Left forelimb (tissue), 1 donor: ENCODE data around the gene TNFAIP2.

Source experiments
- DNase-seq: peaks from one replicate; pipeline ENCODE4 v3.0.0-alpha.2; 2018; ENCODE audit warnings: low spot score

TNFAIP2 gene

DNA sequence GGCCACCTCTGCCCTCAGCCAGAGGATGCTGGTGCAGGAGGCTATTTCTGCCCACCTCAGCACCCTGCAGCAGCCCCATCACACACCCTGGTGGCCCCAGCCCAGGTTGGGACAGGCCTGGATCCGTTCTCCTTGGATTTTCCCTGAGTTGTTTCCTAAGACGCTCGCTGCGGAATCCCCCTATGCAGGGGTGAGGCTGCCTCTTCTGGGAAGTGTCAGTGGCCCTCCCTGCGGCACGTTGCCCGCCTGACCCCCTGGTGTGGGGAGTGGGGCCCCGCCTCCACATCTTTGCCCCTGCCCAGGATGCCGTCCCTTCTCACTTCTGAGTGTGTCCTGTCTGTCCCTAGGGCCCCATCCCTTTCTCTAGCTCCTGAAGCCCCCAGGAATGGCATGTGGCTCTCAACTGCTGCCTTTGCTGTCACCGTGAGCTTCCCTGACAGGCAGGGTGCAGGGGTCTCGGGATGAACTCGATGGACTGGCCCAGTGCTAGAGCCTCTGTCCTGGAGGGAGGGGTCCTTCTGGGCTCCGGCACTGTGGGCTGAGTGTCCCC is 29.3 kb upstream of the TNFAIP2 start:
- DNase-seq = no peak

DNA sequence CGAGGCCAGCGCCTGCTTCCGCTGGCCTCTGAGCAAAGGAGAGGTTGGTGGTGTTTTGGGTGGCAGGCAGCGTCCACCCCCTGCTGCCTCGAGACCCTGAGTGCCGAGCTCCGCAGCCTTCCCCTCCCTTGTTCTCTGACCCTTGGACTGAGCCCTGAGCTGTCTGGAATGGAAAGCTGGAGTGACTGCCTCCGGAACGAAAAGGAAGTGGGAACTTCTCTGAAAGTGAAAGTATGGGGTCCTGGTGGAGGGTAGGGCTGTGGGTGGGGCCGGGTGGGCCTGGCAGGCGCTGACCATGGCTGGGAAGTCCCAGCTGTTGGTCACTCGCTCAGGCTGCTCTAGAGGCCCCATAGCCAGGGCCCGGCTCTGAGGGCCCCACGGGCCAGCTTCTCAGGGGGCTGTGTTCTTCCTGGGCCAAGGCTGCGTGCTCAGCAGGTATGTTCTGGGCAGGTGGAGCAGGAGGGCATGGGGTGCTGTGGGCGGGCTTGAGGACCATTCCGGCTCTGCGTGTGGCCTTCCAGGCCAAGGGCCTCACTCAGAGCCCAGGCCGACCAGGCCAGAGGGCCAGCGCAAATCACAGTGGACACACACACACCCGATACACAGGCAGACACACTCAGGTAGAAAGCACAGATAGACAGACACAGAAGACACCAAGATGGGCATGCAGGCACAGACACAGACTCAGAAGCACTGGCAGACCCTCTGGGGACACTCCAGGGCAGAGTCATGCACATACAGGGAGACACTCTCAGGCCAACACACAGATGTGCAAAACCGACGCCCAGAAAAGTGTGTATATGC is 28.7 kb upstream of the TNFAIP2 start, which contains the start of gene EXOC3L4:
EXOC3L4 (plus strand) TSS at position 320 of the 804 bp plus-strand sequence. CDS start 5,495 bp downstream, outside the sequence.
- DNase-seq = no peak

DNA sequence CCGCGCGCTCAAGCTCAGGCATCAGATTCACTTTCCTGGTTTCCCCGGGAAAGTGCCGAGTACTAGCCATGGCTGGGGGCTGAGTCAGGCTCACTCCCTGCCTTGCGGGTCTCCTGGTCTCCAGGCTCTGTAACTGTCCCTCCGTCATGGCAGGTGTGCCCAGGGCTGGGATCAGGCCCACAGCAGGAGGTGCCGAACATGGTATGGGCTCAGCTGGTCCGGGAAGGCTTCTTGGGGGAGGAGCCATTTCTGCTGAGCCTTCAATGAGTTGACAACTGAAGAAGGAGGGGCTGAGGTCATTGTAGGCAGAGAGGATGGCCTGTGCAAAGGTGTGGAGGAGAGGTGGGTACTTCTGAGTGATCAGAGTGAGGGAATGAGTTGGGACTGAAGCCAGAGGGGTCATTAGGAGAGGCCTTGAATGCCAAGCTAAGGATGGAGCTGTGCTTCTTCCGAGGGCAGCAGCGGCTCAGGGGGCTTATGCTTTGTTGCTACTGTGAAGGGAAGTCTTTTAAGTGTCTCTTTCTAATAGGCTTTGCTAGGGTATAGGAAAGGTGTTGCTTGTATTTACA is 28.0 kb upstream of the TNFAIP2 start:
- DNase-seq = no peak

DNA sequence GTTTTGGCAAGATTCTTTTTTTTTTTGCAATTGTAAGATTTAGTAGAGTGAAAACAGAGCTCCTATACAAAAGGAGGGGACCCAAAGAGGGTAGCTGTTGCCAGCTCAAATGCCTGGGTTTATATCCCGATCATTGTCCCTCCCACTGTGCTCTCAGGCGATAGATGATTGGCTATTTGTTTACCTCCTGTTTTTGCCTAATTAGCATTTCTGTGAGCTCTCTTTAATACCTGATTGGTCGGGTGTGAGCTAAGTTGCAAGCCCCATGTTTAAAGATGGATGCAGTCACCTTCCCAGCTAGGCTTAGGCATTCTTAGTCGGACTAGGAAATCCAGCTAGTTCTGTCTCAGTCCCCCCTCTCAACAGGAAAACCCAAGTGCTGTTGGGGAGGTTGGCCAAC is 26.9 kb upstream of the TNFAIP2 start:
- DNase-seq = no peak

DNA sequence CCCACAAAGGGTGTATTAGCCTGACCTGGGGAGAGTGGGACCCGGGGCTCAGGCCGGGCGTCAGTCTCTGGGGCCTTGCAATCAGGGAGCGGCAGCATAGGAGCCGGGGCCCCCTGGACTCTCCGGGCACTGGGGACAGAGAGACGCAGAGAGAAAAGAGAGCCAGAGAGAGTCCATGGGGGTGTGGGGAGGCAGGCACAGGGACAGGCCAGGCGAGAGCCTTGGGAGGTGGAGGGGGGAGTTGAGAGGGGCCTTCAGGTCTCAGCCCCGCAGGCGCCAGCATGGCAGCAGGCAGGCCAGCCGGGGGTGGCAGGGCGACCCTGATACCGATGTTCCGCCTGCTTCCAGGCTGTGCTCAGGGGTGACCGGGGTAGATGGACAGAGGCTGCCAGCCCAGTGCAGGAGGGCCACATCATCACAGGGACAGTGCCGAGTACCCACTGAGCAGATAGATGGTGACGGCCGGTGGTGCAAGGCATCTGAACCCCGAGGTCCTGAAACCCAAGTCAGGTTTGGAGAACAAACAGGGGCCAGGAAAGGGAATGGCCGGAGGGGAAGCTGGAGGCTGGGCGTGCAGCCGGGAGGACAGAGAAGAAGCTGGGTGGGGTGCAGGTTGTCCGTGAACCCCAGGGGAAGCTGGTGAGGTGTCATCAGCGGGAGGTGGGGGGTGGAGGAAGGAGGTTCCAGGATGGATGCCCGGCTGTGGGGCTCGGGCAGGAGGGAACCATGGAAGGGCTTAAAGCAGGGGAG is 25.8 kb upstream of the TNFAIP2 start:
- DNase-seq = no peak

DNA sequence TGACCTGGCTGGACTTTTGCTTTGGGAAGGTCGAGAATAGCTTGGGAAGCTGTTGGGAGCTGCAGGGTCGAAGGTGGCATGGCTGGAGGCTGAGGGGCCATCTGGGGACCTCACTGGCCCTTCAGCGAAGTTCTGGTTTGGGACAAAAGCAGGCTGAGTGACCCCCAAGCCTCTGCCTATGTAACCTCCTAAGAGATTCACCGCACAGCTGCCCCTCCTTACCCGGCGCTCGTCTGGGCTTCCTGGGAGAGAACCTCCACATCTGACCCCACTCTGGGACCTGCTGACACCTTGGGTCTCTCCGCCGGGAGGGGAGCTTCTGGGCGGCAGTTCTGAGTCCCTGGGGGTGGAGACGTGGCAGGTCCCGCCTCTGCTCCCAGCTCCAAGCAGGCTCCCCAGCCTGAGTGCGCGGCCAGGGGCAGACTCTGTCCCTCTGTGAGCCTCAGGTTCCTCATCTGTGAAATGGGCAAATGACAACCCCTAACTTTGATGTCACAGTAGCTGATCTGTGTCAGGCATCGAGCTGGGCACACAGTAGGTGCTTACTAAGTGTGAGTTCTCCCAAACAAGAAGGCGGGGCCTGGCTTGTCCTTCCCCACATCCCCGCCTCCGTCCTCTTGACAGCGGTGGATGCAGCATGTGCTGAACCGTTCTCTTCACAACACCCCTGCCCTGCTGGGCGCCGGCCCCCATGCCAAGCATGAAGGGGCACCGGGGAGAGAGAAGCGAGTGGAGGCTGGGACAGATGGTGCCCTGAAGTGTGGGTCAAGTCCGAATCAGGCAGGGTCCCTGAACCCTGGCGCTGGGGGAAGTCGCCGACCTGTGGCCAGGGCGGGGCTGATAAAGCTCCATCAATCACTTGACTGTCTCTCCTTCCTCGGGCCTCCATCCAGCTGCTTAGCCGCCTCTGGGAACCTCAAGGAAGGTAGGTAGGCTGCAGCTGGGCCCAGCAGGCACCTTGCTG is 25.0 kb upstream of the TNFAIP2 start:
- no peak for DNase-seq

DNA sequence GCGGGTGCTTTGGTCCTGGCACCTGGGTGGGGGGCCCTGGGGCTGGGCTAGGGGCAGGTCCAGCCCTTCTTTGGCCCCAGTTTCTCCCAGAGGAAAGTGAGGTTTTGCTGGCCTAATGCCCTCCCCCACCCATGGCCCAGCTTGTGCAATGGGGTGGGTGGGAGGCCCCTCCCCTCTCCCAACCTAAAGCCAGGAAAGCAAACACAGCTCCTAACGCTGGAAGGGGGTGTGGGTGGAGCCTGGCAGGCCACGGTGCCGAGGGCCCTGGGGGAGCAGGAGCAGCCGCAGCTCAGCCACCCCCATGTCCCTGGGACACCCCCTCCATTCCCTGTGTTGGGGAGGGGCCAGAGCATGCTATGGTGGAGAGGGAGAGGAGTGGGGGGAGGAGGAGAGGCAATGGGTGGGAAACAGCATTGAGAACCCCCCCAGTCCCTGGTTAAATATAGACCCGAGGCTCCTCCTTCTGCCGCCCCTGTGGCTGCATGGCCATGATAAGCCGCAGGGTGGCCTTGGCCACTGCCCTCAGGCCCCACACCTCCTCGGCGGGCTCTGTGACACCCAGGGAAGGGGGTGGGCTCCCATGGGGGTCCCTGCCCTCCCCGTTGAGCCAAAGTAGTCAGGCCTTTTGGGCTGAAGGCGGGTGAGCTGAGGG is 24.1 kb upstream of the TNFAIP2 start:
- DNase-seq = no peak

DNA sequence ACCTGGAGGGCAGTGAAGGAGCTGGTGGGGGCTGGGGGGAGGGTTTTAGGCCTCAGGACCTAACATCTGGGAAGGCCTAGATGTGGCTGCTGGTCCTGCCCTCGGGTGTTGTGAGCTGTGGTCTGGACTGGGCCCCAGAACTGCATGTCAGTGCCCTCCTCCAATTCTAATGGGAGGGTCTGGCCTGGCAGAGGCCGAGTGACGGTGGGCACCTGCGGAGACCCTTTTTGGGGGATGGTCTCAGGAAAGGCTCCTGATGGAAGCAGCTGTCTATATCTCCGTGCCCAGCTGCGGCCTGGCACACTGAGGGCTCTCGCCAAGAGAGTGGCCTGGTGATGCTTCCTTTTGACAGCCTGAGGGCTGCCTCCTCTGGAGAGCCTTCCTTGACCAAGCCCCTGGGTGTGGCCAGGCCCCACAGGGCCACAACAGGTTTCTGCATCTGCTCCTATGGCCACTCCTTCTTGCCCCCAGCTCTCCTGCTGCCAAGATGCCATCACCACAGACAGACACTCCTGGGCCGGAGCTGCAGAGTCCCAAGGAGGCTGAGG is 23.5 kb upstream of the TNFAIP2 start:
- DNase-seq = no peak

DNA sequence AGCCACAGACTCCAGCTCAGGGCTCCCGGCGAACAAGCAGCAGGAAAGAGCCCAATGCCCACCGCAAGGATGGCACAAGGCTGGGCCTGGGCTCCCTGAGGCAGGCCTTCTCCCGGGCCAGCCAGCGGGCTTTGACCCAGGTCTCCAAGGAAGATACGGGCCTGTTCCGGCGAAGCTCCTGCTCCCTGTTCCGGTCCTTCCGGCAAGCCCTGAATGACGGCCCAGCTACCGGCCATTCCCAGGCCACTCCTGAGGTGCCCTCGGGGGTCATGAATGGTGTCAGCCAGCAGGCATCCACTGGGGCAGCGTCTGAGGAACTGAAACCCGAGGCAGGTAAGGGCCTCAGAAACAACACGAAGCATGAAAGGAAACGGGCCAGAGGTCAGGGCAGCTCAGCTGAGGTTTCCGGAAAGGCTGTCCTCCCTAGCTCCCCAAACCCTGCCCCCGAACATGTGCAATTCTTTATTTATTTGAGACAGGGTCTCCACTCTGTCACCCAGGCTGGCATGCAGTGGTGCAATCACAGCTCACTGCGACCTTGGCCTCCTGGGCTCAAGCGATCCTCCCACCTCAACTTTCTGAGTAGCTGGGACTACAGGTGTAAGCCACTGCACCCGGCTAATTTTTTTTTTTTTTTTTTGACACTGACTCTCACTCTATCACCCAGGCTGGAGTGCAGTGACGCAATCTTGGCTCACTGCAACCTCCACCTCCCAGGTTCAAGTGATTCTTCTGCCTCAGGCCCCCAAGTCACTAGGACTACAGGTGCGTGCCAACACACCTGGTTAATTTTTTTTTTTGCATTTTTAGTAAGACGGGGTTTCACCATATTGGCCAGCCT is 22.8 kb upstream of the TNFAIP2 start:
- no peak for DNase-seq

DNA sequence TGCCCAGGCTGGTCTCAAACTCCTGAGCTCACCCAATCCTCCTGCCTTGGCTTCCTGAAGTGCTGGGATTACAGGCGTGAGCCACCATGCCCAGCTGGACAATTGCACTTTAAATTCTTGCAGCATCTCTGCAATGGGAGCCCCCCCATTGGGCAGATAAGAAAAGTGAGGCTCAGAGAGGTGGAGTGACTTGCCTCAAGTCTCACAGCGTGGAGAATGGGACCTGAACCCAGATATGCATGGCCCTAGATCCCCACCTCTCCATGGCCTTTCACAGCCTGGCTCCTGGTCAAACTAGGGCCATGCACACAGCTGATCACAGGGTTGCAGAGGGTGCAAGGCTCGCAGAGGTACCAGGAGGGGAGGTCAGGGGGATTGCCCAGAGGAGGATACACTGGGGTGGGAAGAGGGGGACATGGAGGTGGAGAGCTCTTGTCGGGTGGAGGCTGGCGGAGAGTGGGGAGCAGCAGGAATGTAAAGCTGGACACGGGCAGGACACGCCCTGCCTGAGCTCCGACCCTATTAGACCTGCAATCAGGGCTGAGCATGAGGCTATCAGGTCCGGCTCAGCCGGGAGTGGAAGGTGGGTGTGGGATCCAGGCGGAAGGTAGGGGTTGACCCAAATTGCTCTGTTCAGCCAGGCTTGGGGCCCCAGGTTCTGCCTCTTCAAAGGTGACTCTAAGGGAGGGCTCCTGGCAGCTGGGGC is 21.9 kb upstream of the TNFAIP2 start:
- no peak for DNase-seq

DNA sequence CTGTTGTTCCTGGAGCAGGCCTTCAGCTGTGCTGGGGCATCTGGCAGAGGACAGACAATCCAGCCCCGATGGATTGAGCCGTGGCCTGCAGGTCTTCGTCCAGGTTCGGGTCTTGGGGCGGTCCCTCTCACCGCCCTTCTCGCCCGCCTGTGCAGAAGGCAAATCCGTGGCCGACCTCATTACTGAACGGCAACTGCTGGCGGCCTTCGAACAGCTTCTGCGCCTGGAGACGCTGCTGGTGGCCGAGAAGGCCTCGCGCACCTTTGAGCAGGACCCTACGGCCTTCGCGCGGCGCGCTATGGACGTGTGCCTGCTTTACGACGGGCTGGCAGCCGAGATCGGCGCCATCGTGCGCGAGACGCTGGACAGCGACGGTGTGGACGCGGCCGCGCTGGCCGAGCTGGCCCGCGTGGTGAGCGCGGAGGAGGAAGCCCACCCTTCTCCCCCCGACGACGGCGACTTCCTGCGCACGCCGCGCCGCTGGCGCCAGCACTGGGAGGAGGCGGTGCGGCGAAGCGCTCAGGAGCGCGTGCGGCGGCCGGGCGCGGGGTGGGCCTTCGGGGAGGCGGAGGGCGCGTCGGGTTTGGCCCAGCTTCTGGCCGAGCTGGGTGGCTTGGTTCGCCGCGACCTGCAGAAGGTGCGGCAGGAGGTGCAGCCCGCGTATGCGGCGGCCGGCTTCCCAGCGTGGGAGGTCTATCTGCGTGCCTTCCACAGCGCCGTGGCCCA is 21.1 kb upstream of the TNFAIP2 start:
- DNase-seq = no peak

DNA sequence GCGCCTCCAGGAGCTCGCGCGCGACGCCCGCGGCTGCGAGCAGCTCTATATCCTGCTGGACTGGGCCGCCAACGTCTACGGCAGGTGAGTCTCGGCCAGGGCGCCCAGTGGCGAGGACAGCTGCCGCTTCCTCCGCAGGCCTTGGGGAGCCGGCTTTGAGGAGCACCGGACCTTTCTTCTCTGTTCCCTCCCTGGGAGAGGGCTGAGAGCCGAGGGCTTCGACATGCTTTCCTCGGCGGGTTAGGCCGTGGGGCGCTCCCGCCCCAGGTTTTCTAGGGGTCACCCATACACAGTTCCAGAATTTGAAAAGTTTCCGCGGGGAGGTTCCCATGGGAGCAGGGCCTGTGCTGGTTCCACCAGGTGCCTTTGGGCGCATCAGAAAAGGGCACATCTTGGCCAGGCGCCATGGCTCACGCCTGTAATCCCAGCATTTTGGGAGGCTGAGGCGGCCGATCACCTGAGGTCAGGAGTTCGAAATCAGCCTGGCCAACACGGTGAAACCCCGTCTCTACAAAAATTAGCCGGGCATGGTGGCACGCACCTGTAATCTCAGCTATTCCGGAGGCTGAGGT is 20.5 kb upstream of the TNFAIP2 start:
- DNase-seq = no peak

DNA sequence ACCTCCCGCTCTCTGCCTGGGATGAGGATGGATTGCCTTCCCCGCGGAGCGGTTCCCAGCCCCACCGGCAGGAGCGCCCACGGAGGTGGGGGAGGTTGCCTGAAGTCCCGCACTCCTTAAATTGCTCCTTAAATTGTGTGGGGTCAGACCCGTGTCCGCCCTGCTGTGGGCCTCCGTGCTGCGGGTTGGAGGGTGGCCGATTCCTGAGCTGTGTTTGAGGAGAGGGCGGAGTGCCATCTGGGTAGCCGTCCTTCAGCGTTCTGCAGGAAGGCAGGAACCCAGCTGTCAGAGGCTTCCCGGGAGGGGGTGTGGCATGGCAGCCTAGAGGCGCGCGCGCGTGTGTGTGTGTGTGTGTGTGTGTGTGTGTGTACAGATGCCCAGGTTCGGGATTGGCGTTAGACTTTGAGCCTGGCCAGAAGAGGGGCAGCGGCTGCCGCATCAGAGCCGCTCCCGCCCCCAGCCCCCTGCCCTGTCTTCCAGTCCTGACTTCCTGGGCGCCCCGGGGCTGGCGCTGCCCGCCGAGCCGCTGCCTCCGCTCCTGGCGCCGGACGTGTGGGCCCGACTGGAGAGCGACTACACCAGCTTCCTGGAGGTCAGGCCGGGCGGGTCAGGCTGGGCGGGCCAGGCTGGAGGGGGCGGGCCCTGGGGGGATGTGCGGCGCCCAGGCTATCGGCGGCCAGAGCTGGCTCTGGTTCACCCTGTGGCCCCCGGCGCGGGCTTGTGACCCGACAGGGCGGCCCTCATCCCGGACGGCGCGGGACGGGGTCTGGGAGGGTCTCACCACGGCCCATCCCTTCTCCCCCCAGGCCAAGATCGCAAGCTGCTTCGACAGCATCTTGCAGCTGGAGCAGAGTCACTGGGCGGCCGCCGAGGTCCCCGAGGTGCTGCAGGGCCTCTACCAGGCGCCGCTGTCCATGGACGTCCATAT is 19.5 kb upstream of the TNFAIP2 start:
- DNase-seq = no peak

DNA sequence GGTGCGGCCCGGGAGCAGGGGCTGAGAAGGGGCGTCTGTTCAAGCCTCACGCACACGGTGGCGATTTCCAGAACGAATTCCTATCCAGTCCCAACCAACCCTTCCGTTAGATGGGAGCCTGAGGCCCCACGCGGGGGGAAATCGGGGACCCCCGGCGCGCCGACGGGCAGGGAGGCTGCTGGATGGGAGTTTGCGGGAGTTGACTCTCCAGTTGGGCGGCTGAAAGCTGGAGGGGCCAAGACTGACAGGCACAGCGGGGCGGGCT is 18.9 kb upstream of the TNFAIP2 start:
- no peak for DNase-seq

DNA sequence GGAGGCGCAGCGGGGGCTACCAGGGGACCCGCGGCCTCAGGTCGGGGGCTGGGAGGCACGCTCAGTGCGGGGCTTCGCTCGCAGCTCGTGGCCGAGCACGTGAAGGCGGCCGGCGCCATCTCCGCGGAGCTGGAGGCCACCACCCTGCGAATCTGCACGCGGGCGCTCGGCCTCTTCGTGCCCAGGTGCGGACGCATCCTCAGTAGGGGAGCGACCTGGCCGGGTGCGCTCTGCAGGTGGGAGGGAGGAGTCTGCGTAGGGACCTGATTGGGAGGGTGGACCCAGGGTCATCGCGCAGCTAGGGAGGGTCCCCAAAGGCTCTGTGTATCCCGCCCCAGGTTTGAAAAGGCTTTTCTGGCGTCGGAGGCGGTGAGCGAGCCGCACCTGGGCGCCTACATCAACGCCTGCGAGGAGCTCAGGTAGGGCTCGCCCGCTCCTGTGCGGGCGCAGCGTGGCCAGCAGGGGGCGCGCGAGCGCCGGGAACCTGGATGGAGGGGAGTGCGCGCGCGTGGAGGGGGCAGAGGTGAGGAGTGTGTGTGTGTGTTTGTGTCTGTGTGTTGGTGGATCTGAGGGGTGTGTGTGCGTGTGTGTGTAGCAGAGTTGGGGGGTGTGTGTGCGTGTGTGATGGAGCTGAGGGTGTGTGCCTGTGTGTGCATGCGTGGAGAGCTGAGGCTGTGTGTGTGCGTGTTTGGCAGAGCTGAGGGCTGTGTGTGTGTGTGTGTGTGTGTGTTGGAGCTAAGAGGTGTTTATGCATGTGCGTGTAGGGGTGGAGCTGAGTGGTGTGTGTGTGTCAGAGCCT is 18.4 kb upstream of the TNFAIP2 start:
- no peak for DNase-seq

DNA sequence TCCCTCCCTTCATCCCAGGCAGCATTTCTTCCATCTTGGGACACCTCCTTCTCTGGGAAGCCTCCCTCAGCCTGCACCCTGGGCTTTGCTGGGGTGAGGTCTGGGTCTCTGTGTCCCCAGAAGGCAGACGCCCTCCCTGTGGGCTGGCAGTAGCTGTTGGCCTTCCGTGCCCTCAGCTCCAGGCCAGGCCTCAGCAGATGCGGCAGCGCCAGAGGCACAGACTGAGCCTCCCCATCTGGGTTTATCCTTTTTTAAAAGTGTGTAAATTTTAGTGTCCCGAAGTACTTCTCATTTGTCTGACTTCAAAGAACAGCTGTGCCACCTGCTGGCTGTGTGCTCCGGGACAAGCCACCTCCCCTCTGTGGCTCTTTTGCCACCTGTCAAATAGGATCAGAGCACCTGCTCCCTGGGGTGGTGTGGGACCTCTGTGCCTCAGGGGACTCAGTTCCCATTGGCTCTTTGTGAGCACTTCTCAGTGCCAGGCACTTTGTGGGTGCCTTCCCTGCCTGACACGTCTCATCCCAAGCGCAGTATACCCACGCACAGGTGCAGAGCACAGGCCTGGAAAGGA is 17.6 kb upstream of the TNFAIP2 start:
- no peak for DNase-seq
